HUES48 (cell line): Measurements from ENCODE around the gene KRTAP10-12.

Source experiments
- H3K27ac ChIP-seq: one replicate; pipeline ENCODE4 v1.7.0; 2013; ENCODE audit warnings: low read depth, low read length, inconsistent platforms
- H3K27me3 ChIP-seq: 2 replicates; pipeline ENCODE4 v1.6.1; 2013; ENCODE audit warnings: mild to moderate bottlenecking, low read length; ENCODE audit not compliant: control insufficient read depth, insufficient read depth
- H3K36me3 ChIP-seq: 2 replicates; pipeline ENCODE4 v1.6.1; 2013; ENCODE audit warnings: low read length; ENCODE audit not compliant: control insufficient read depth, insufficient read depth
- H3K4me1 ChIP-seq: 2 replicates; pipeline ENCODE4 v1.6.1; 2013; ENCODE audit warnings: mild to moderate bottlenecking, low read length; ENCODE audit not compliant: control insufficient read depth, insufficient read depth
- H3K4me3 ChIP-seq: 2 replicates; pipeline ENCODE4 v1.5.1; 2013; ENCODE audit warnings: mild to moderate bottlenecking, low read depth, low read length
- H3K9ac ChIP-seq: 2 replicates; pipeline ENCODE4 v1.6.1; 2013; ENCODE audit warnings: mild to moderate bottlenecking, low read depth, low read length, moderate library complexity
- H3K9me3 ChIP-seq: 2 replicates; pipeline ENCODE4 v1.6.1; 2013; ENCODE audit warnings: low read length; ENCODE audit not compliant: control insufficient read depth, insufficient read depth

Gene KRTAP10-12

DNA sequence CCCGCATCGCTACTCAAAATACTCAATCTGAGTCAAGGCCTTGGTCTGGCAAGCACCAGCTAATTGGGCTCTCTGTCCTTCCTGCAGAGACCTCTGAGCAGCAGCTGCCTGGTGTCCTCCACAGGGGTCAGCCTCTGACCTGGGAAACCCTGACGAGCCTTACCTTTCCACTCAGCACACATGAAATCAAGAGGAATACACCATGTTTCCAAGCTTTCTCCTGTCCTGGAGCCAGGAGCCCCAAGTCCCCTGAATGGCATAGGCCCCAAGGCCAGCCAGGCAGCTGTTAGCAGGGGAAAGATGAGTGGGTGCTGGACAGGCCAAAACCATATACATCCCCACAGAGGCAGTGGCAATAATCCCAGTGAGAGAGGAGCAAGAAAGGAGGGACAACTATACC, 41.6 kb downstream of the KRTAP10-12 start:
- no peak overlapping the region for H3K4me3 ChIP-seq
- H3K27me3 ChIP-seq: no peaks in the 10 kb centered on the region
- H3K4me1 ChIP-seq: no peaks in the 10 kb centered on the region
- no peak overlapping the region for H3K27ac ChIP-seq
- no peak overlapping the region for H3K9ac ChIP-seq
- peaks cover 26% of the 10 kb centered on the region for H3K9me3 ChIP-seq
- H3K36me3 ChIP-seq: no peaks in the 10 kb centered on the region

DNA sequence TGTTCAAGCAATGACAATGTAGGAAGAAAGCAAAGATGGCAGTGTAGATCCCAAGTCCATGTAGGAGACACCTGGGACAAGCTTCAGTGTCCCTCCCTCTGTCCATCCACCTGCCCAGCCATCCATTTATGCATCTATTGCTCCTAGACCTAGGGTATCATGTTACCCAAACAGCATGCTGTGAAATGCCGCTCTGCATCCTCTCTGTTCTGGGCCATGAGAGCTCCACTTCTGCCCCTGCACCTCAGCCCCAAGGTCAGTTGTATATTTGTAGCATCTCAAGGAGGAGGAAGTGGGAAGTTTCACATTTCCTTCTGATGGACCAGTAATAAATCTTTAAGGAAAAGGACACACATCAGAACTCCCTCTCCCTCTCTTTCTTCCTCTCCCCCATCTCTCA, 42.3 kb downstream of the KRTAP10-12 start:
- H3K4me1 ChIP-seq: no peaks in the 10 kb centered on the region
- H3K9me3 ChIP-seq: peaks cover 27% of the 10 kb centered on the region
- no peak overlapping the region for H3K27ac ChIP-seq
- no peak overlapping the region for H3K9ac ChIP-seq
- no peak overlapping the region for H3K4me3 ChIP-seq
- no peaks in the 10 kb centered on the region for H3K36me3 ChIP-seq
- H3K27me3 ChIP-seq: no peaks in the 10 kb centered on the region

DNA sequence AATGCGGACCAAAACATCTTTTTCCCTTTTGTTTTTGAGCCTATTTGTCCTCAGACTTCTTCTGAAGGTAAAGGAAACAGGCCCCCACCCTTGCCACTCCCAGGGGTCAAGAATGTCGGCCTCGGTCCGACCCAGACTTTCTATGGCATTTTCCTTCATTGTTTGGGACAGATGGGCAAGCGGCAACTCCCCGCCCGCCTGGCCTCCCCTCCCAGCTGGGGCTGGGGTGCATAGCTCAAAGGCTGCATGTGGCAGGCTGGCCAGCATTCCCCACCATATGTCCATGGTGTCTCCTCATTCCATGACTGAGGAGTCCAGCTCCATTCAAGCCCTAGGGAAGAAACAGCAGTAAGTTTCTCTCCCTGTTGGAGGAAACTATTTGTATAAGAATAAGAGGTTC, 43.8 kb downstream of the KRTAP10-12 start:
- peaks cover 35% of the 10 kb centered on the region for H3K9me3 ChIP-seq
- no peak overlapping the region for H3K27ac ChIP-seq
- no peaks in the 10 kb centered on the region for H3K27me3 ChIP-seq
- H3K9ac ChIP-seq: no peak overlapping the region
- no peaks in the 10 kb centered on the region for H3K4me1 ChIP-seq
- H3K4me3 ChIP-seq: no peak overlapping the region
- no peaks in the 10 kb centered on the region for H3K36me3 ChIP-seq

DNA sequence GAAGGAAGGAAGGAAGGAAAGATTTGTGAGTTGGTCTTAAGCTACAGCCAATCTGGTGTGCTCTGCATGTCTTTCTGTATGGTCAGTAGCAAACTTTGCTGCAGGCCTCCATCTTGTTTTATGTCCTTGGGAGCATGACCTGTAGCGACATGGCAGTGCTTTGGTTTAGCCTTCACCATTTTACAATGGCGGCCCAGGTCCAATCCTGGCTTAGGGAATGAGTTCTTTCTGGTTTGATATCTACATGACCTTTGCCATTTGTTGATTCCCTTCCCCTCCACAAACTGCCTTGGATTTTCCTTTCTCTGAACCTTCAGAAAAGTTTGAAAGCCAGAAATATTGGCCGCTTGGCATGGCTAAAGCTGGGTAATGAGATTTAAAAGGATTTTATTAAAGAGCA, 44.9 kb downstream of the KRTAP10-12 start:
- Histone ChIP-seq H3K27ac (no peak overlapping the region), H3K9me3 (peaks cover 39% of the 10 kb centered on the region), H3K9ac (no peak overlapping the region)

DNA sequence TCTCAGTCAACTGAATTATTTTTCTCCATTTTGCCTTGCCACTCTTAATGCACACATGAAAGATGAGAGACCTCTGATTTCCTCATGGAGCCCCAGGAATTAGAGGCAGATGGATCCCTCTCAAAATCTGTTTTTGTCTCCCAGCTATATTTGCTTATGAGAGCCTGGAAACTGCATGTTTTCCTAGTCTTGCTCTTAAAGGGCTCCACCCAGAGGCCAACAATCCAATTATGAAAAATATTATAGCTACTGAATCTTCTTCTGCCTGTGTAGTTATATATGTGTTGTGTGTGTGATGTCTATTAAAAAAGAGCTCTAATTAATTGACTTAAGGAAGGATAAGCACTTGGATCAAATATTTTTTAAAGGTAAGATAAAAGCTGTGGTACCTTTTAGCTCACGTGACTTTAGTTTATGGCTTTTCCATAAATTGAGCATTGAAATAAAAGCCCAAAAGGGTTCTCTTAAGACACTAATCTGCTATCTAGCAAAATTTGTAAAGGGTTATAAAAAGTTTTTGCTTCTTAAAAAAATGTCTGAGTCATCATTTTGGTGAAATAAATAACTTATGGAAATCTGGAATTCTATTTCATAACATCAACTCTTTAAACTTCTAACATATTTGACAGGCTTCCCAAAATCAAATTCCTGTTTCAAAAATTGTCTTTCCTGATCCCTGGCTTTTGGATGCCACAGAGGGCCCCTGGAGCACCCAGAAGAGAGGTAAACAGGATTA, 45.6 kb downstream of the KRTAP10-12 start:
- no peaks in the 10 kb centered on the region for H3K4me1 ChIP-seq
- peaks cover 35% of the 10 kb centered on the region for H3K9me3 ChIP-seq
- H3K36me3 ChIP-seq: no peaks in the 10 kb centered on the region
- H3K9ac ChIP-seq: no peak overlapping the region
- H3K4me3 ChIP-seq: no peak overlapping the region
- no peaks in the 10 kb centered on the region for H3K27me3 ChIP-seq
- no peak overlapping the region for H3K27ac ChIP-seq

More for the DNA sequence above, 44.9 kb downstream of the KRTAP10-12 start:
- no peak overlapping the region for H3K4me3 ChIP-seq
- H3K27me3 ChIP-seq: no peaks in the 10 kb centered on the region
- H3K4me1 ChIP-seq: no peaks in the 10 kb centered on the region
- H3K36me3 ChIP-seq: no peaks in the 10 kb centered on the region
